Lung (tissue), 12 donors: Measurements from ENCODE around the gene NEK7. TPM values are rescaled to one million over a fixed set of nuclear protein-coding genes. Genes with fewer than 3 reads are reported as not detected.
A peak's percentile ranks its signal among the peaks of the same experiment; 100 is the strongest.

Experiments
- ATAC-seq: fragments of 200-7000 bp; cut with Tn5 transposase; one replicate; pipeline ENCODE4 v1.9.1; 2020; ENCODE audit warnings: moderate number of reproducible peaks; ENCODE audit not compliant: insufficient read depth, low FRiP score
- DNase-seq, 3 donors: peaks; one replicate each; pipeline ENCODE4 v3.0.0-alpha.2; 2013 to 2017
- H3K27ac ChIP-seq, 2 donors: one replicate each; pipeline ENCODE4 v1.5.1; 2013; ENCODE audit warnings: mild to moderate bottlenecking in 2 of 2, moderate library complexity in 2 of 2, control low read depth in 1 of 2, inconsistent platforms in 1 of 2, low read depth in 1 of 2, low read length in 1 of 2
- H3K27me3 ChIP-seq, 3 donors: one replicate each; pipeline ENCODE4 v1.5.1; 2013; ENCODE audit warnings: low read length in 2 of 3; ENCODE audit not compliant: control insufficient read depth in 3 of 3, insufficient read depth in 3 of 3
- H3K36me3 ChIP-seq, 4 donors: one replicate each; pipeline ENCODE4 v1.5.1; 2013; ENCODE audit warnings: low read length in 4 of 4, mild to moderate bottlenecking in 1 of 4, moderate library complexity in 1 of 4; ENCODE audit not compliant: control insufficient read depth in 4 of 4, insufficient read depth in 4 of 4
- H3K4me1 ChIP-seq, 5 donors: one replicate each; pipeline ENCODE4 v1.5.1; 2013; ENCODE audit warnings: low read length in 5 of 5, mild to moderate bottlenecking in 2 of 5, moderate library complexity in 1 of 5; ENCODE audit not compliant: control insufficient read depth in 5 of 5, insufficient read depth in 5 of 5
- H3K4me3 ChIP-seq: one replicate; pipeline ENCODE4 v1.5.1; 2013; ENCODE audit warnings: mild to moderate bottlenecking, control low read depth, moderate library complexity
- H3K9ac ChIP-seq, 2 donors: one replicate each; pipeline ENCODE4 v1.5.1; 2013; ENCODE audit warnings: low read length in 2 of 2, control low read depth in 1 of 2; ENCODE audit not compliant: insufficient read depth in 1 of 2
- H3K9me3 ChIP-seq, 4 donors: one replicate each; pipeline ENCODE4 v1.5.1; 2013; ENCODE audit warnings: low read length in 3 of 4, mild to moderate bottlenecking in 1 of 4, moderate library complexity in 1 of 4; ENCODE audit not compliant: control insufficient read depth in 4 of 4, insufficient read depth in 3 of 4
- whole genome bisulfite sequencing, 2 donors: extraction: QIAGEN DNeasy Blood & Tissue Kit; methylation state at CpG; one replicate each; pipeline ENCODE4 v1.1.7; 2013; 5-methylcytosine and 5-hydroxymethylcytosine counted together
- polyA plus RNA-seq, 2 donors: library from polyadenylated mRNA; stranded (reverse); fragments of 200-250 nt; gene quantifications; one replicate each; pipeline ENCODE4 v1.2.1, GENCODE V29; 2013
- total RNA-seq, 2 donors: library from RNA; depleted of rRNA in 1 of 2; stranded (reverse); fragments of >200 nt in 1 of 2; gene quantifications; one replicate each; pipeline ENCODE4 v1.2.1, GENCODE V29; 2014 to 2021
- TF ChIP-seq, protein P1 (sequence below): IDR thresholded peaks from 2 replicates; pipeline ENCODE4 v1.5.1; 2012; ENCODE audit warnings: mild to moderate bottlenecking; ENCODE audit errors: control extremely low read depth, extremely low read depth
- donor health status: control.
- donor health status: control.
- donor health status: Bipolar disorder and iron deficiency.
- donor health status: healthy.
- donor health status: DM: yes; HTN: yes; CAD: no.

NEK7 gene
- total and polyA plus RNA-seq, 4 donors = 23.9 to 132 (median 64.2) TPM

DNA sequence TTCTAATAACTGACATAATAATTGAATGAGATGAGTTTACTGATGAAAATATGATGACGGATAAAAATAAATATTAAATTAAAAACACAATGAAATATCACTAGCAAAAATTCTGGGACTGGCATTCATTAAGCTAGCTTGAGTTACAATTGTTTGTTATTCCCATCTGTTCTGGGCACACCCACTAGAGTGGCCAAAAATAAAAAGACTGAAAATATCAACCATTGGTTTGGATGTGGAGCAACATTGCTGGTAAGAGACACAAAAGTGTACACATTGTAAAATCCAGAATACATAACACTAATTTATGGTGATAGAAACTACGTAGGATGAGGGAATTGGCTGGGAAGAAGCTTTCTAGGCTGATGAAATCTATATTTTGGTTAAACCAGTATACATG, 9.6 kb upstream of the NEK7 start:
- TF ChIP-seq, protein P1, sequence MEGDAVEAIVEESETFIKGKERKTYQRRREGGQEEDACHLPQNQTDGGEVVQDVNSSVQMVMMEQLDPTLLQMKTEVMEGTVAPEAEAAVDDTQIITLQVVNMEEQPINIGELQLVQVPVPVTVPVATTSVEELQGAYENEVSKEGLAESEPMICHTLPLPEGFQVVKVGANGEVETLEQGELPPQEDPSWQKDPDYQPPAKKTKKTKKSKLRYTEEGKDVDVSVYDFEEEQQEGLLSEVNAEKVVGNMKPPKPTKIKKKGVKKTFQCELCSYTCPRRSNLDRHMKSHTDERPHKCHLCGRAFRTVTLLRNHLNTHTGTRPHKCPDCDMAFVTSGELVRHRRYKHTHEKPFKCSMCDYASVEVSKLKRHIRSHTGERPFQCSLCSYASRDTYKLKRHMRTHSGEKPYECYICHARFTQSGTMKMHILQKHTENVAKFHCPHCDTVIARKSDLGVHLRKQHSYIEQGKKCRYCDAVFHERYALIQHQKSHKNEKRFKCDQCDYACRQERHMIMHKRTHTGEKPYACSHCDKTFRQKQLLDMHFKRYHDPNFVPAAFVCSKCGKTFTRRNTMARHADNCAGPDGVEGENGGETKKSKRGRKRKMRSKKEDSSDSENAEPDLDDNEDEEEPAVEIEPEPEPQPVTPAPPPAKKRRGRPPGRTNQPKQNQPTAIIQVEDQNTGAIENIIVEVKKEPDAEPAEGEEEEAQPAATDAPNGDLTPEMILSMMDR = no peak
- Histone ChIP-seq H3K4me3 (no peak overlapping the region), H3K9ac (no peak overlapping the region), H3K27me3 (no peaks in the 10 kb centered on the region), H3K9me3 (no peaks in the 10 kb centered on the region), H3K27ac (no peak overlapping the region), H3K4me1 (peaks cover 0 to 2% (median 0%) of the 10 kb centered on the region in 5 donors), H3K36me3 (no peaks in the 10 kb centered on the region)
- DNase-seq = no peak
- no peak for ATAC-seq
- WGBS, 2 donors = 93 to 94% methylated on average over 2 of the region's 2 CpGs

DNA sequence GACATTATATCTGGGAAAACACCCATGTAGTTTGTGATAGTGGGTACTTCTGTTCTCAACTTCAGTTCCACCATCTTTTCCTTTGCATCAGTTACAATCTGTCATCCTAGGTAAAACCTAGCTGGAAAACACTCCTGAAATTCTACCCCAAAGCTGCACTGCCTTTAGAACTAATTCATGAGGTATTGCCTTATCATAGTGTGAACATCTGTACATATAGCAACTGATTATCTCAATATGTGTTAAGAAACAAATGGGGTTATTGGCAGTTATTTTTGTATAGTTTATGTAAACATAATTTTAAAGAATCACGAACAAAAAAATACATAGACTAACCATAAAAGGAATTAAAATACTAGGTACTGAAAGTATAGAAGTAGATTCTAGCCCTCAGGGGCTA, 6.4 kb upstream of the NEK7 start:
- no peaks in the 10 kb centered on the region for H3K9me3 ChIP-seq
- H3K27me3 ChIP-seq = no peaks in the 10 kb centered on the region
- H3K9ac ChIP-seq = no peak overlapping the region
- H3K4me3 ChIP-seq = no peak overlapping the region
- TF ChIP-seq, protein P1 = no peak
- WGBS, 2 donors = 83 to 87% methylated on average over 1 of the region's 1 CpG
- no peaks in the 10 kb centered on the region for H3K36me3 ChIP-seq
- DNase-seq (no peak), ATAC-seq (no peak)
- peaks cover 0 to 8% (median 0%) of the 10 kb centered on the region in 5 donors for H3K4me1 ChIP-seq
- H3K27ac ChIP-seq = no peak overlapping the region

DNA sequence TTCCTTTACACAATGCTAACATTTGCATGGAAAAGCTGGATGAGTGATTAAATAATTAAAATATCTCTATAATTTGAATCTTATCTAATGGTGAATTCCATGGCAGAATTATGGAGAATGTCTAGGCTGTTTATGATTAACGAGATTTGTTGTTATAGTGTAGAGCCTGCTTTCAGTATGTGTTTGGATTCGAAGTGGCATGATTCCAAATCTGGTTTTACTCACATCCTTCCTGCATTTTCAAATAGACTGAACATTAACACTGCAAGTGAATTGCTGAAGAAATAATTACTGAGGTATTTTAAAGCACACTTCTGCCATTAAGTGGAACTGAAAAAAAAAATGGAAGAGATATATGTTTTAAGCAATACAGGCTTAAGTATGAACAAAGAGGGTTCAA, 5.1 kb upstream of the NEK7 start:
- DNase-seq = peak in 1 of 3 donors; percentile 68
- Histone ChIP-seq H3K9me3 (no peaks in the 10 kb centered on the region), H3K36me3 (no peaks in the 10 kb centered on the region), H3K9ac (no peak overlapping the region), H3K27me3 (no peaks in the 10 kb centered on the region), H3K4me3 (no peak overlapping the region), H3K4me1 (peaks cover 0 to 11% (median 0%) of the 10 kb centered on the region in 5 donors), H3K27ac (no peak overlapping the region)
- ATAC-seq = no peak
- TF ChIP-seq, protein P1 = no peak
- WGBS, 2 donors = 22 to 38% methylated on average over 2 of the region's 2 CpGs

DNA sequence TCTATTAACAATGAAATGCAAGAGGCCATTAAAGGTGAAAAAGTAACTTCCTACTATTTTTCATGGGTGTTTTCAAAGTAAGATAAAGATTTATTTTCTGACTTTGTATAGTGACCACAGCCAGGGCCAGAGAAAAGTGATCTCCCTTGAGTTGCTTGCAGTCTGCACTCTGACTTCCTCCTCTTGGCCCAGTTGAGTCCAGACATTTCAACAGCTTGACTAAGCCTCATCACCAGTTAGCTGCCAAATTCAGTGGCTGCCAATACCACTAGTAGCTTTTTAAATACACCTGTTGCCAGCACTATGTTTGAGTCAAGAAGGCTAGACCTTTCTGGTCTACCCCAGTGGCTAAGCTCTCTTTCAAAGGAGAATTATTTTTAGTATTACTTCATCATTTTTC, 3.7 kb upstream of the NEK7 start:
- TF ChIP-seq, protein P1 = no peak
- H3K4me1 ChIP-seq = peaks cover 0 to 11% (median 4%) of the 10 kb centered on the region in 5 donors
- H3K27me3 ChIP-seq = no peaks in the 10 kb centered on the region
- H3K4me3 ChIP-seq = no peak overlapping the region
- no peaks in the 10 kb centered on the region for H3K36me3 ChIP-seq
- H3K27ac ChIP-seq = peak overlapping the region; percentile 45 to 56
- ATAC-seq = no peak
- H3K9ac ChIP-seq = no peak overlapping the region
- DNase-seq = no peak
- H3K9me3 ChIP-seq = no peaks in the 10 kb centered on the region
